GM12865 (cell line): ENCODE measurements around the gene IZUMO1.

Source experiments
- DNase-seq: peaks from one replicate; pipeline ENCODE4 v3.0.0; 2010; ENCODE audit warnings: low read depth
- H3K4me3 ChIP-seq: 2 replicates; pipeline ENCODE4 v1.5.1; 2011; ENCODE audit warnings: mild to moderate bottlenecking, low read depth, low read length, control low read depth
- TF ChIP-seq, protein P1 (sequence below): IDR thresholded peaks from 2 replicates; pipeline ENCODE4 v1.5.1; 2011; ENCODE audit warnings: low read length, control low read depth, low read depth, inconsistent platforms; ENCODE audit not compliant: insufficient read depth; ENCODE audit errors: missing control alignments

Gene IZUMO1

DNA sequence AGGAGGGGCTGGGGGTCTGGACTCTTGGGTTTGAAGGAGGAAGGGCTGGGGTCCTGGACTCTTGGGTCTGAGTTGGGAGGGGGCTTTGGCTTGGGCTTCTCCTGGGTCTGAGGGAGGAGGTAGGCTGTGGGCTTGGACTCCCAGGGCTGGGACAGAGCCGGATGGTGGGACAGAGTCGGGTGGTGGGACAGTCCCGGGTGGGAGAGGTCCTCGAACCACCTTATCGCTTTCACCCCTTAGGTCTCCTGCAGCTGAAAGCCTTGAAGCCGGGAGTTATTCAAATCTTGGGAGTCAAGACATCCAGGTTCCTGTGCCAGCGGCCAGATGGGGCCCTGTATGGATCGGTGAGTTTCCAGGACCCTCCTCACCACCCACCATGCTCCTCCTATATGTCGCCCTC, 10.0 kb upstream of the IZUMO1 start:
- DNase-seq: no peak
- TF ChIP-seq, protein P1, sequence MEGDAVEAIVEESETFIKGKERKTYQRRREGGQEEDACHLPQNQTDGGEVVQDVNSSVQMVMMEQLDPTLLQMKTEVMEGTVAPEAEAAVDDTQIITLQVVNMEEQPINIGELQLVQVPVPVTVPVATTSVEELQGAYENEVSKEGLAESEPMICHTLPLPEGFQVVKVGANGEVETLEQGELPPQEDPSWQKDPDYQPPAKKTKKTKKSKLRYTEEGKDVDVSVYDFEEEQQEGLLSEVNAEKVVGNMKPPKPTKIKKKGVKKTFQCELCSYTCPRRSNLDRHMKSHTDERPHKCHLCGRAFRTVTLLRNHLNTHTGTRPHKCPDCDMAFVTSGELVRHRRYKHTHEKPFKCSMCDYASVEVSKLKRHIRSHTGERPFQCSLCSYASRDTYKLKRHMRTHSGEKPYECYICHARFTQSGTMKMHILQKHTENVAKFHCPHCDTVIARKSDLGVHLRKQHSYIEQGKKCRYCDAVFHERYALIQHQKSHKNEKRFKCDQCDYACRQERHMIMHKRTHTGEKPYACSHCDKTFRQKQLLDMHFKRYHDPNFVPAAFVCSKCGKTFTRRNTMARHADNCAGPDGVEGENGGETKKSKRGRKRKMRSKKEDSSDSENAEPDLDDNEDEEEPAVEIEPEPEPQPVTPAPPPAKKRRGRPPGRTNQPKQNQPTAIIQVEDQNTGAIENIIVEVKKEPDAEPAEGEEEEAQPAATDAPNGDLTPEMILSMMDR: no peak
- no peak overlapping the region for H3K4me3 ChIP-seq

DNA sequence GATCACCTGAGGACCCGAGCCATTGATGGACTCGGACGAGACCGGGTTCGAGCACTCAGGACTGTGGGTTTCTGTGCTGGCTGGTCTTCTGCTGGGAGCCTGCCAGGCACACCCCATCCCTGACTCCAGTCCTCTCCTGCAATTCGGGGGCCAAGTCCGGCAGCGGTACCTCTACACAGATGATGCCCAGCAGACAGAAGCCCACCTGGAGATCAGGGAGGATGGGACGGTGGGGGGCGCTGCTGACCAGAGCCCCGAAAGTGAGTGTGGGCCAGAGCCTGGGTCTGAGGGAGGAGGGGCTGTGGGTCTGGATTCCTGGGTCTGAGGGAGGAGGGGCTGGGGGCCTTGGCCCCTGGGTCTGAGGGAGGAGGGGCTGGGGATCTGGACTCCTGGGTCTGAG, 9.5 kb upstream of the IZUMO1 start:
- TF ChIP-seq, protein P1: no peak
- H3K4me3 ChIP-seq: no peak overlapping the region
- DNase-seq: no peak

DNA sequence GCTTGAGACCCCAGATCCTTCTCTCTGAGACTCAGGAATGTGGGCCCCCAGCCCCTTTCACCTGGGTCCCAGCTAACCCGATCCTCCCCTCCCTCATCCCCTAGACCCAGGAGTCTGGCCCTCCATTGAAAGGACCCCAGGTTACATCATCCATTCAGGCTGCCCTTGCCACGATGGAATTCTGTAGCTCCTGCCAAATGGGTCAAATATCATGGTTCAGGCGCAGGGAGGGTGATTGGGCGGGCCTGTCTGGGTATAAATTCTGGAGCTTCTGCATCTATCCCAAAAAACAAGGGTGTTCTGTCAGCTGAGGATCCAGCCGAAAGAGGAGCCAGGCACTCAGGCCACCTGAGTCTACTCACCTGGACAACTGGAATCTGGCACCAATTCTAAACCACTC, 9.1 kb upstream of the IZUMO1 start:
- no peak overlapping the region for H3K4me3 ChIP-seq
- TF ChIP-seq, protein P1: no peak
- no peak for DNase-seq

DNA sequence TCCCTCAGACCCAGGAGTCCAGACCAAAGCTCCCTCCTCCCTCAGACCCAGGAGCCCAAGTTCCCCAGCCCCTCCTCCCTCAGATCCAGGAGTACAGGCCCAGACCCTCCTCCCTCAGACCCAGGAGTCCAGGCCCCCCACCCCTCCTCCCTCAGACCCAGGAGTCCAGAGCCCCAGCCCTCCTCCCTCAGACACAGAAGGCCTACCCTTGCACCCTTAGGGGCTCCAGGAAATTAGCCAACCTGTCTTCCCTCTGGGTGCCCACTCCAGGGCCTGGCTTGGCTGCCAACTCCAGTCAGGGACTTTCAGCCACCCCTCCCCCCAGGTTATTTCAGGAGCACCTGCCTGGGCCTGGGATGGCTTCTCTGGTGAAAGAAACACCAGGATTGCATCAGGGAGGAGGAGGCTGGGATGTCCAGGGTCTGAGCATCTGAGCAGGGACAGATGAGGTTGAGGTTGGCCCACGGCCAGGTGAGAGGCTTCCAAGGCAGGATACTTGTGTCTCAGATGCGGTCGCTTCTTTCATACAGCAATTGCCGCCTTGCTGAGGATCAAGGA, 8.5 kb upstream of the IZUMO1 start, which contains the start of gene FGF21:
Gene FGF21, plus strand, starts transcription at position 441 of the 558 bp plus-strand sequence. CDS start 713 bp downstream, outside the sequence.
- DNase-seq: no peak
- H3K4me3 ChIP-seq: no peak within 1 kb of the TSS
- TF ChIP-seq, protein P1: no peak

DNA sequence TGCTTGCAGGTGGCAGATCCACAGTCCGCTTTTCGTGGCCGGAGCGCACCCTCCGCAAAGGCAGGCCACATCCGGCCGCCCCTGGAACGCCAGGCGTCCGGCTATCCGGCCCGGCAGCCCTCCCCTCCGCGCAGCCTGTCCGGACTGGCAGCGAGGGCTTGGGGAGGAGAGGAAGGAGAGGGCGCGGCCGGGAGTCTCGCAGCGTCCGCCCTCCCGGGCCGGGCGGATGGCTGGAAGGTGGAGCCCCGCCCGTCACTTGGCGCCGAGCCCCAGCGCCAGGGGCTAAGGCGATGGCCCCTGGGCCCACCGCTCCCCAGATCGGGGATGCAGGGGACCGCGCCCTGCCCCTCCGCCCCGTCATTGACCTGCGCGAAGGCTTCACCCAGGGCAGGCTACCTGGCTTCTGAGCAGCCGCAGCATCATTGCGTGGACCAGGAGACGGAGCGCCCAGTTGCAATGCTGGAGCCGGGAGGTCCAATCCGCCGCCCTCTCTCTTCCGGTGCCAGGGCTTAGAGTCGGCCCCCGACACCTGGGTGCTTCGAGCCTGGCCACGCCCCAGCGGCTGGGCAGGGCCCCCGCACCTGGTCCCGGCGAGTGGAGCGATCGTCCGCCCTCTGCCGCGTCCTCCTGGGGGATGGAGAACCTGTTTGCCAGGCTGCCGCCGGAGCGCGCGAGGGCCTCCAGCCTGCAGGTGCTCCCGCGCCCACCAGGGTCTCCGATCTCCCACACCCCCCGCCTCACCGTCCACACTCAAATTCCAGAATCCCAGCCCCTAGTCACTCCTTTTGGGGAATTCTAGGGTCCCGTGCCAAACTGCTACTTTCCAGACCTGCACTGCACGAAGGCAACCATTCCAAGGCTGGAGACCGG, 6.0 kb upstream of the IZUMO1 start, which contains the start of gene FUT1:
Gene FUT1, minus strand, starts transcription at position 146 of the 870 bp plus-strand sequence. CDS start 1,360 bp downstream, outside the sequence.
- TF ChIP-seq, protein P1: no peak
- peak; percentile 40 for DNase-seq
- H3K4me3 ChIP-seq: no peak within 1 kb of the TSS

DNA sequence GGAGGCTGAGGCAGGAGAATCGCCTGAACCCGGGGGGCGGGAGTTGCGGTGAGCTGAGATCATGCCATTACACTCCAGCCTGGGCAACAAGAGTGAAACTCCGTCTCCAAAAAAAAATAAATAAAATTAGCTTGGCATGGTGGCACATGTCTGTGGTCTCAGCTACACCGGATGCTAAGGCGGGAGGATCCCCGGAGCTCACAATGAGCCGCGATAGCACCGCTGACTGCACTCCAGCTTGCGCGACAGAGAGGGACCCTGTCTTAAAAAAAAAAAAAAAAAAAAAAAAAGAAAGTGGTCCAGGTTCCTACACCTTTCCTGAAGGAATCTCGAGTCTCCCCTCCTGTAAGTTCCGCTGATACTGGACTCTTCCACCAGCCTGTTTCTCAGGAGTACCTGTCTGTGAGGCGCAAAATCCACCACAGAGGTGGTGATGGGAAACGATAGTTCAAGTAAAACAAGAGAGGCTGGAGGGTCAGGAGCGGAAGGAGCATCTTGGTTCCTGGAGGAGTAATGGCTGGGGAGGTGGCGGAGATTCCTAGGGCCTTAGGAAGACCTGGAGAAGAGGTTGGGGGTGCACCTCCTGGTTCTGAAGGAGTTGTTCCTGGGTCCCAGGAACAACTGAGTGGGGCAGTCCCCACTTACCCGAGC, 5.3 kb upstream of the IZUMO1 start:
- H3K4me3 ChIP-seq: no peak overlapping the region
- DNase-seq: no peak
- TF ChIP-seq, protein P1: no peak
